ENCODE results near the gene KIF1B. TPM values are rescaled to one million over a fixed set of nuclear protein-coding genes. Genes with fewer than 3 reads are reported as not detected.

The KIF1B gene
- total and polyA plus RNA-seq, 10 of the 15 experiments (the other 5 are each of a cell fraction or from before 2014, with no cell fraction given), result 2.1 to 16.5 (median 8.7) TPM

DNA sequence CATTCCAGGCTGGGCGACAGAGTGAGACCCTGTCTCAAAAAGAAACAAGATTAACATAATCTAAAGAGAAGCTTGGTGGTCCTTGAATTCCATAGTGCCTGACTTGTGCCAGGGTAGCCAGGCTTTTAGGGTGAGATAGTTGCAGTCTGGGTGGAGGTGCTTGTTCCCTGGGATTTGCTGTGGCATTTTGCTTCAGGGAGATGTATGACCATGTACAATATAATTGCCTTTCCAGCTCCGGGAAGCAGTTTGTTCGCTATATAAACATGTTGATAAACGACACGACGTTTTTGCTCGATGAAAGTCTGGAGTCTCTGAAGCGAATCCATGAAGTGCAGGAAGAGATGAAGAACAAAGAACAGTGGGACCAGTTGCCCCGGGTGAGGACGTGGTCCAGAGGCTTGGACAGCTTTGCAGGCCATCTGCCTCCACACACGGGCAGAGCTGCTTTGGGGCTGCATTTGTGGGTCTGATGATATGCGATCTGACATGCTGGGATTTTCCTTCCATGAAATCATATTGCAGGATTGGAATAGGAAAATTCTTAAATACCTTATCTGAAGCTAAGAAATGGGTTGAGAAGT lies 49.4 kb upstream of the KIF1B start:
- no peaks in the 10 kb centered on the region for H4K20me1 ChIP-seq (ENCODE audit: control insufficient read depth, insufficient read depth)
- SMC1A ChIA-PET (ENCODE audit: uncharacterized antibody, unreplicated experiment), result interaction anchor here (1.4 kb wide), 1 partner anchor 15 kb away, joined by 5 read pairs; no protein-coding TSS in a partner anchor
- CTCF ChIA-PET, result interaction anchor here (1.5 kb wide), 1 partner anchor 49 kb away, joined by 4 read pairs; the partner anchor contains the start of gene KIF1B
- H2AFZ ChIP-seq (ENCODE audit: control insufficient read depth, low read depth, low read length), result no peak overlapping the region
- 94% methylated on average over 12 of the region's 12 CpGs for WGBS (ENCODE audit: insufficient coverage, insufficient replicate concordance, low lambda C conversion rate, missing lambda C conversion rate)
- H3K9me3 ChIP-seq (replicated peaks; ENCODE audit: control insufficient read depth, insufficient read depth, low read length), result no peaks in the 10 kb centered on the region
- RAD21 ChIA-PET (ENCODE audit: unreplicated experiment), result no interaction called here
- no peak overlapping the region for H3K27ac ChIP-seq (ENCODE audit: control insufficient read depth, insufficient read depth)
- no peak overlapping the region for H3K4me3 ChIP-seq
- no peaks in the 10 kb centered on the region for H3K27me3 ChIP-seq (replicated peaks in 1 of 2; ENCODE audit: control insufficient read depth in 2 of 2, insufficient read depth in 2 of 2, low read length in 1 of 2)
- H3K4me2 ChIP-seq (ENCODE audit: control insufficient read depth, insufficient read depth), result no peak overlapping the region
- no peak for ATAC-seq
- intact Hi-C loops (cut with micrococcal nuclease; ENCODE audit: unreplicated experiment), result no loop called here
- no TSS peak for BruUV-seq (replicated peaks)
- H3K4me1 ChIP-seq (ENCODE audit: control insufficient read depth, insufficient read depth, low read length), result no peaks in the 10 kb centered on the region
- no peaks in the 10 kb centered on the region for H3K36me3 ChIP-seq (ENCODE audit: control insufficient read depth in 2 of 2, insufficient read depth in 2 of 2, low read length in 1 of 2)
- TF ChIP-seq TCF12 (IDR thresholded peaks at IDR 0.05; ENCODE audit: low read depth, low read length) (no peak), ETV6 (conservative IDR thresholded peaks at IDR 0.05 in 1 of 2, IDR thresholded peaks at IDR 0.05 in 1 of 2; ENCODE audit: borderline replicate concordance in 1 of 2, low read depth in 1 of 2) (no peak), NRF1 (conservative IDR thresholded peaks at IDR 0.05; ENCODE audit: low read depth, low read length) (no peak), NFXL1 (IDR thresholded peaks at IDR 0.05; ENCODE audit: borderline replicate concordance) (no peak), IKZF2 (IDR thresholded peaks at IDR 0.05) (no peak), DPF2 (IDR thresholded peaks at IDR 0.05) (no peak), SREBF1 (IDR thresholded peaks at IDR 0.05; ENCODE audit: low read length) (no peak), HDGF (IDR thresholded peaks at IDR 0.05) (no peak), ZBTB40 (IDR thresholded peaks at IDR 0.05; ENCODE audit: borderline replicate concordance) (no peak), IRF4 (IDR thresholded peaks at IDR 0.05; ENCODE audit: low read depth, low read length) (no peak)
- no peaks in the 10 kb centered on the region for H3K79me2 ChIP-seq (ENCODE audit: control insufficient read depth, insufficient read depth, low read length)
- POLR2A ChIA-PET, result interaction anchor here (1.6 kb wide), 1 partner anchor 38 kb away, joined by 3 read pairs; no protein-coding TSS in a partner anchor
- no peak for DNase-seq (ENCODE audit: low read depth, low spot score)
- FAIRE-seq, result no peak
- in situ Hi-C loops (cut with MboI), result no loop called here
- H3K9ac ChIP-seq (ENCODE audit: control insufficient read depth, insufficient read depth, low read length), result no peak overlapping the region
